Heart left ventricle (tissue), 16 donors: ENCODE results near the gene OMA1. TPM values are rescaled to one million over a fixed set of nuclear protein-coding genes. Genes with fewer than 3 reads are reported as not detected.

Experiments used
- ATAC-seq, 4 donors: fragments of 200-7000 bp; cut with Tn5 transposase; one replicate each; pipeline ENCODE4 v1.9.1; 2020 to 2022; ENCODE audit warnings: moderate library complexity in 4 of 4, mild to moderate bottlenecking in 3 of 4, moderate number of reproducible peaks in 1 of 4
- DNase-seq, 5 donors: peaks; one replicate each; pipeline ENCODE4 v3.0.0-alpha.2; 2020
- H3K27ac ChIP-seq, 12 donors: fragments of 200-600 bp; sonication (generic) in 4 of 12; one replicate each; pipeline versions ENCODE4 v1.5.0 to v1.8.0; 2016 to 2022; ENCODE audit warnings: mild to moderate bottlenecking in 2 of 12
- H3K27me3 ChIP-seq, 9 donors: fragments of 200-600 bp; sonication (generic) in 2 of 9; one replicate each; pipeline versions ENCODE4 v1.5.1 to v1.8.0; 2016 to 2022; ENCODE audit warnings: mild to moderate bottlenecking in 3 of 9
- H3K36me3 ChIP-seq, 9 donors: fragments of 200-600 bp; sonication (generic) in 2 of 9; one replicate each; pipeline versions ENCODE4 v1.5.0 to v1.8.0; 2018 to 2022; ENCODE audit warnings: mild to moderate bottlenecking in 2 of 9
- H3K4me1 ChIP-seq, 12 donors: fragments of 200-600 bp; sonication (generic) in 4 of 12; one replicate each; pipeline versions ENCODE4 v1.5.0 to v1.8.0; 2016 to 2022; ENCODE audit warnings: mild to moderate bottlenecking in 3 of 12
- H3K4me3 ChIP-seq, 12 donors: fragments of 200-600 bp; sonication (generic) in 4 of 12; one replicate each; pipeline versions ENCODE4 v1.5.0 to v1.8.0; 2017 to 2022; ENCODE audit warnings: mild to moderate bottlenecking in 9 of 12, moderate library complexity in 4 of 12
- H3K9me3 ChIP-seq, 12 donors: fragments of 200-600 bp; sonication (generic) in 4 of 12; one replicate each; pipeline versions ENCODE4 v1.5.0 to v1.8.0; 2016 to 2022; ENCODE audit warnings: mild to moderate bottlenecking in 1 of 12
- CTCF ChIP-seq, 12 donors: fragments of 200-600 bp; sonication (generic) in 4 of 12; IDR thresholded peaks; one replicate each; pipeline versions ENCODE4 v1.5.0 to v1.8.0; 2018 to 2022; ENCODE audit warnings: antibody characterized with exemption in 12 of 12, mild to moderate bottlenecking in 5 of 12
- POLR2A ChIP-seq, 2 donors: fragments of 450-650 bp; IDR thresholded peaks; one replicate each; pipeline ENCODE4 v1.6.1; 2017; ENCODE audit warnings: antibody characterized with exemption in 2 of 2, mild to moderate bottlenecking in 2 of 2, moderate library complexity in 2 of 2
- WGBS, 4 donors: extraction: QIAGEN DNeasy Blood & Tissue Kit in 2 of 4; methylation state at CpG; one replicate each; pipeline versions ENCODE4 v1.1.5 to v1.1.7; 2013 to 2018; 5-methylcytosine and 5-hydroxymethylcytosine counted together
- intact Hi-C, 10 donors: fragments of 100-400 bp; cut with DNase I; formaldehyde crosslinking; loops; one replicate each; pipeline versions ENCODE4 v1.11.1 to v1.14.2; 2022
- polyA plus RNA-seq, 2 donors: library from polyadenylated mRNA; stranded (reverse); fragments of 200-250 nt; gene quantifications; one replicate each; pipeline ENCODE4 v1.2.3, GENCODE V29; 2013
- total RNA-seq, 9 donors: library from RNA; depleted of rRNA in 2 of 9; stranded (reverse); fragments of >200 nt in 2 of 9; fragmentation: NEBNext Ultra II Directional in 3 of 9; extraction: Animal tissue kit (Norgen Biotek cat#: 25700) in 3 of 9; gene quantifications; one replicate each; pipeline versions ENCODE4 v1.1.0 to v1.2.4, GENCODE V29; 2016 to 2023
- donor health status: ischemic (EF 13 %, LVEDD 7.1; RV severe dilation, severe dysfunction).
- donor health status: healthy with polysubstance abuse.
- donor health status: DM: no; HTN: yes; CAD: no.
- donor health status: DM: no; HTN: no; CAD: no.
- donor health status: ischemic (EF 25% LVEDD 6.9; RV normal size, moderate dysfunction).
- donor health status: ischemic (EF 25% LVEDD 5.7; RV mildly dilated, moderate dysfunction).
- donor health status: healthy.
- donor health status: DM: yes; HTN: yes; CAD: no.
- donor health status: ischemic (EF 35%, LVEDD 5.7; RV mildly dilated, moderate dysfunction).
- donor health status: nonischemic (EF 11% LVEDD 7.7; RV severe dilation, severe dysfunction).
- donor health status: DM: yes; HTN: yes; CAD: no.
- donor health status: PGD.
- donor health status: ischemic (EF 29% LVEDD 5.4; RV normal size, mild dysfunction).
- donor health status: nonischemic (EF 23%, LVEDD 6.1; RV moderate dilation, normal function).

The OMA1 gene
- total and polyA plus RNA-seq, 11 donors: 9.6 to 44.5 (median 28.2) TPM

GRCh38 chr1:58431901-58432620 is 114.5 kb downstream of the OMA1 start:
- 88 to 97% (median 95%) methylated on average over 6 of the region's 6 CpGs for WGBS, 4 donors
- Histone ChIP-seq H3K4me3 (no peak overlapping the region), H3K27me3 (no peaks in the 10 kb centered on the region), H3K9me3 (peaks cover 0 to 10% (median 0%) of the 10 kb centered on the region in 12 donors), H3K4me1 (peaks cover 0 to 33% (median 0%) of the 10 kb centered on the region in 12 donors), H3K27ac (no peak overlapping the region), H3K36me3 (no peaks in the 10 kb centered on the region)
- no peak for TF ChIP-seq CTCF (IDR thresholded peaks at IDR 0.05)
- TF ChIP-seq POLR2A (IDR thresholded peaks at IDR 0.05): no peak
- ATAC-seq (no peak), DNase-seq (no peak)
- intact Hi-C loops: no loop called here

Other genes with a start within 250 kb of the OMA1 start
- gene TACSTD2, start 30.5 kb upstream of the OMA1 start, total RNA-seq: under 1 TPM in 5 of 9 donors, not detected in 4; 0.12 to 0.75 (median 0.29) TPM
- gene TACSTD2, start 30.5 kb upstream of the OMA1 start, polyA plus RNA-seq: under 1 TPM; 0.11 to 0.15 TPM
- 10 to 100 TPM in 7 of 9 donors, 1 to 10 TPM in 2; 6.0 to 21.6 (median 16.7) TPM for gene MYSM1, start 153.3 kb upstream of the OMA1 start, total RNA-seq
- gene MYSM1, start 153.3 kb upstream of the OMA1 start, polyA plus RNA-seq: 10 to 100 TPM in 1 of 2 donors, 1 to 10 TPM in 1; 6.1 to 10.5 TPM
- gene JUN, start 237.3 kb upstream of the OMA1 start, total RNA-seq: 100 to 1,000 TPM in 1 of 9 donors, 10 to 100 TPM in 8; 57.1 to 128 (median 82.8) TPM
- 100 to 1,000 TPM in 1 of 2 donors, 10 to 100 TPM in 1; 71.6 to 133 TPM for gene JUN, start 237.3 kb upstream of the OMA1 start, polyA plus RNA-seq